HFF-Myc (cell line): ENCODE measurements around the gene CDC20B.

Experiments used
- DNase-seq: peaks from one replicate; pipeline ENCODE4 v3.0.0-alpha.2; 2011; ENCODE audit warnings: low read depth; ENCODE audit errors: extremely low read depth
- H3K4me3 ChIP-seq: replicated peaks from 2 replicates; pipeline ENCODE4 v1.5.1; 2011; ENCODE audit warnings: low read depth, mild to moderate bottlenecking, control low read depth, low read length
- TF ChIP-seq, protein P1 (sequence below): IDR thresholded peaks from 2 replicates; pipeline ENCODE4 v1.5.1; 2012; ENCODE audit warnings: mild to moderate bottlenecking, low read depth, low read length, control low read depth; ENCODE audit errors: missing control alignments

The CDC20B gene

GRCh38 chr5:55175781-55176175 is 2.8 kb upstream of the CDC20B start:
- TF ChIP-seq, protein P1, sequence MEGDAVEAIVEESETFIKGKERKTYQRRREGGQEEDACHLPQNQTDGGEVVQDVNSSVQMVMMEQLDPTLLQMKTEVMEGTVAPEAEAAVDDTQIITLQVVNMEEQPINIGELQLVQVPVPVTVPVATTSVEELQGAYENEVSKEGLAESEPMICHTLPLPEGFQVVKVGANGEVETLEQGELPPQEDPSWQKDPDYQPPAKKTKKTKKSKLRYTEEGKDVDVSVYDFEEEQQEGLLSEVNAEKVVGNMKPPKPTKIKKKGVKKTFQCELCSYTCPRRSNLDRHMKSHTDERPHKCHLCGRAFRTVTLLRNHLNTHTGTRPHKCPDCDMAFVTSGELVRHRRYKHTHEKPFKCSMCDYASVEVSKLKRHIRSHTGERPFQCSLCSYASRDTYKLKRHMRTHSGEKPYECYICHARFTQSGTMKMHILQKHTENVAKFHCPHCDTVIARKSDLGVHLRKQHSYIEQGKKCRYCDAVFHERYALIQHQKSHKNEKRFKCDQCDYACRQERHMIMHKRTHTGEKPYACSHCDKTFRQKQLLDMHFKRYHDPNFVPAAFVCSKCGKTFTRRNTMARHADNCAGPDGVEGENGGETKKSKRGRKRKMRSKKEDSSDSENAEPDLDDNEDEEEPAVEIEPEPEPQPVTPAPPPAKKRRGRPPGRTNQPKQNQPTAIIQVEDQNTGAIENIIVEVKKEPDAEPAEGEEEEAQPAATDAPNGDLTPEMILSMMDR, result no peak
- DNase-seq, result no peak
- no peak overlapping the region for H3K4me3 ChIP-seq

GRCh38 chr5:55173687-55174230 is 782 bp upstream of the CDC20B start:
- peak overlapping the region; percentile 36 for H3K4me3 ChIP-seq
- DNase-seq, result no peak
- TF ChIP-seq, protein P1, result no peak

GRCh38 chr5:55172051-55172899 is 702 bp downstream of the CDC20B start:
- peak overlapping the region; percentile 43 for H3K4me3 ChIP-seq
- DNase-seq, result peak; percentile 66
- TF ChIP-seq, protein P1, result peak; percentile 68

DNA sequence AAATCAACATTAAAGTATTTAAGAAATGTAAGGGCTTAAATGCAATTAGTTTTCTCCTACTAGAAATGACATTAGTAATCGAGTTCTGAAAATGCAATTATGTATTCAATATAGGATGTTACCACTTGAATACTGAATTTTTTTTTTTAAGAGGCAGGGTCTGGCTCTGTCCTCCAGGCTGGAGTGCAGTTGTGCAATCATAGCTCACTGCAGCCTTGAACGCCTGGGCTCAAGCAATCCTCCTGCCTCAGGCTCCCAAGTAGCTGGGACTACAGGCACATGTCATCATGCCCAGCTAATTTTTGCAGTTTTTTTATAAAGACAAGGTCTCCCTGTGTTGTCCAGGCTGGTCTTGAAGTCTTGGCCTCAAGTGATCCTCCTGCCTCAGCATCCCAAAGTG is 1.5 kb downstream of the CDC20B start:
- no peak for DNase-seq
- no peak overlapping the region for H3K4me3 ChIP-seq
- TF ChIP-seq, protein P1, result no peak

DNA sequence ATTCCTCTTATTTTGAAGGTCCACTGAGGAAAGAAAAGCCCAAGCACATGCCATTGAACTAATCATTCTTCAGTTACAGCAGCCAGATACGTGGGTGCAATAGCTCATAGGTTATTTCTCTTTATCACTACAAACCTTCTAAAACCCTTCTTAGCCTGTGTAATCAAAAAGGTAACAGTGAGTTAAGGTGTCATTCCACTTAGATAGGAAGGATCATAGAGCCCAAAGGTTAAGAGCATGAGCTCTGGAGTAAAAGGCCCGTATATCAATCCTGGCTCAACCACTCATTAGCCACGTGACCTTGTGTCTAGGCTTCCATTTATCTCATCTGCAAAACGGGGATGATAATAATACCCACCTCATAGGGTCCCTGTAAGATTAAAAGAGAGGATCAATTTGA is 10.3 kb downstream of the CDC20B start:
- TF ChIP-seq, protein P1, result no peak
- no peak overlapping the region for H3K4me3 ChIP-seq
- DNase-seq, result no peak

GRCh38 chr5:55160493-55161209 is 12.3 kb downstream of the CDC20B start:
- DNase-seq, result peak; percentile 87
- TF ChIP-seq, protein P1, result no peak
- H3K4me3 ChIP-seq, result peak overlapping the region; percentile 58
